GM12878 (cell line): ENCODE measurements around the gene SHISA2. TPM values are rescaled to one million over a fixed set of nuclear protein-coding genes. Genes with fewer than 3 reads are reported as not detected.

Experiments used
- ATAC-seq: fragments of 200-7000 bp; cut with Tn5 transposase; 3 replicates; pipeline ENCODE4 v1.9.1; 2020; ENCODE audit warnings: mild to moderate bottlenecking, moderate library complexity
- BruUV-seq: library from RNA; stranded (reverse); fragments of 400-500 nt; replicated peaks from 2 replicates; lab custom pipeline; 2021; lab: Mats Ljungman, UMichigan
- CTCF ChIA-PET: fragments of 300-600 bp; sonication (Branson Sonifier 250); formaldehyde crosslinking; extraction: SDS; loops from one replicate; lab custom pipeline; 2021; ENCODE audit warnings: inconsistent platforms; lab: Yijun Ruan, JAX
- POLR2A ChIA-PET: fragments of 350-600 bp; formaldehyde crosslinking; extraction: SDS; loops from one replicate; lab custom pipeline; 2021; ENCODE audit warnings: inconsistent platforms; lab: Charles Lee
- RAD21 ChIA-PET: fragments of 300-600 bp; sonication (Branson Sonifier 250); formaldehyde crosslinking; loops from one replicate; lab custom pipeline; 2023; ENCODE audit warnings: antibody characterized with exemption; ENCODE audit not compliant: unreplicated experiment; lab: Charles Lee
- SMC1A ChIA-PET: fragments of 300-600 bp; sonication (Branson Sonifier 250); formaldehyde crosslinking; loops from one replicate; lab custom pipeline; 2023; ENCODE audit not compliant: unreplicated experiment, uncharacterized antibody; lab: Charles Lee
- DNase-seq: peaks from one replicate; pipeline ENCODE4 v3.0.0-alpha.2; 2011; ENCODE audit warnings: low read depth, low spot score
- FAIRE-seq: peaks from 3 replicates; lab custom pipeline; 2011; peaks lifted over from hg19 to GRCh38; lab: Jason Lieb, UNC
- H2AFZ ChIP-seq: 2 replicates; pipeline ENCODE4 v1.6.0; 2011; ENCODE audit warnings: low read depth, low read length, control low read depth; ENCODE audit not compliant: control insufficient read depth
- H3K27ac ChIP-seq: 2 replicates; pipeline ENCODE4 v1.5.1; 2011; ENCODE audit warnings: control low read depth; ENCODE audit not compliant: control insufficient read depth, insufficient read depth
- H3K27me3 ChIP-seq, 2 experiments: replicated peaks in 1 of 2; 2 replicates each; pipeline versions ENCODE4 v1.6.0 to v1.6.1; 2011; ENCODE audit warnings: low read length in 1 of 2; ENCODE audit not compliant: control insufficient read depth in 2 of 2, insufficient read depth in 2 of 2
- H3K36me3 ChIP-seq, 2 experiments: 2 replicates each; pipeline ENCODE4 v1.5.1; 2011; ENCODE audit warnings: low read length in 1 of 2; ENCODE audit not compliant: control insufficient read depth in 2 of 2, insufficient read depth in 2 of 2
- H3K4me1 ChIP-seq: 2 replicates; pipeline ENCODE4 v1.6.1; 2011; ENCODE audit warnings: mild to moderate bottlenecking, low read length, moderate library complexity, mixed read lengths; ENCODE audit not compliant: control insufficient read depth, insufficient read depth
- H3K4me2 ChIP-seq: 2 replicates; pipeline ENCODE4 v1.6.0; 2011; ENCODE audit warnings: control low read depth; ENCODE audit not compliant: control insufficient read depth, insufficient read depth
- H3K4me3 ChIP-seq: fragments of 200-600 bp; sonication (generic); 2 replicates; pipeline ENCODE4 v1.5.1; 2016
- H3K79me2 ChIP-seq: 2 replicates; pipeline ENCODE4 v1.6.0; 2011; ENCODE audit warnings: low read length; ENCODE audit not compliant: control insufficient read depth, insufficient read depth
- H3K9ac ChIP-seq: 2 replicates; pipeline ENCODE4 v1.8.0; 2011; ENCODE audit warnings: low read length, control low read depth, mixed read lengths; ENCODE audit not compliant: control insufficient read depth, insufficient read depth
- H3K9me3 ChIP-seq: replicated peaks from 3 replicates; pipeline ENCODE4 v1.5.1; 2011; ENCODE audit warnings: mild to moderate bottlenecking, low read length; ENCODE audit not compliant: control insufficient read depth, insufficient read depth
- H4K20me1 ChIP-seq: 2 replicates; pipeline ENCODE4 v1.6.0; 2011; ENCODE audit not compliant: control insufficient read depth, insufficient read depth
- BRCA1 ChIP-seq: IDR thresholded peaks from 2 replicates; pipeline ENCODE4 v1.6.1; 2011; ENCODE audit warnings: low read depth, low read length, improper control_type of control experiment
- CBFB ChIP-seq: IDR thresholded peaks from 2 replicates; pipeline ENCODE4 v1.6.1; 2016; ENCODE audit warnings: antibody characterized with exemption, low read depth
- CHD1 ChIP-seq: IDR thresholded peaks from 2 replicates; pipeline ENCODE4 v1.6.1; 2012; ENCODE audit warnings: low read depth, low read length, improper control_type of control experiment
- ELK1 ChIP-seq: IDR thresholded peaks from 2 replicates; pipeline ENCODE4 v1.6.1; 2012; ENCODE audit warnings: low read depth, low read length, improper control_type of control experiment
- EP300 ChIP-seq, 2 experiments: fragments of 150-350 bp in 1 of 2; IDR thresholded peaks; 2 replicates each; pipeline ENCODE4 v1.6.1; 2011 to 2012; ENCODE audit warnings: low read depth in 2 of 2, low read length in 2 of 2, borderline replicate concordance in 1 of 2, improper control_type of control experiment in 1 of 2, inconsistent platforms in 1 of 2; ENCODE audit not compliant: control insufficient read depth in 1 of 2
- IRF3 ChIP-seq: fragments of 450-650 bp; IDR thresholded peaks from 2 replicates; pipeline ENCODE4 v1.6.1; 2014; ENCODE audit warnings: mild to moderate bottlenecking
- KAT2A ChIP-seq: conservative IDR thresholded peaks from 2 replicates; pipeline ENCODE4 v1.6.1; 2011; ENCODE audit warnings: low read depth, low read length; ENCODE audit not compliant: control insufficient read depth
- MEF2B ChIP-seq: fragments of 450-650 bp; IDR thresholded peaks from 2 replicates; pipeline ENCODE4 v1.6.1; 2018; ENCODE audit warnings: mild to moderate bottlenecking, moderate library complexity; ENCODE audit not compliant: partially characterized antibody, poor library complexity, severe bottlenecking
- MTA3 ChIP-seq: IDR thresholded peaks from 2 replicates; pipeline ENCODE4 v1.6.1; 2012; ENCODE audit warnings: low read length, inconsistent platforms, borderline replicate concordance
- MYB ChIP-seq: fragments of 150-350 bp; IDR thresholded peaks from 2 replicates; pipeline ENCODE4 v1.6.1; 2014; ENCODE audit warnings: mild to moderate bottlenecking, low read depth, low read length, borderline replicate concordance
- PBX3 ChIP-seq: IDR thresholded peaks from 2 replicates; pipeline ENCODE4 v1.6.1; 2011; ENCODE audit warnings: mild to moderate bottlenecking, low read depth, low read length, moderate library complexity; ENCODE audit not compliant: insufficient replicate concordance
- PKNOX1 ChIP-seq: fragments of 450-650 bp; IDR thresholded peaks from 2 replicates; pipeline ENCODE4 v1.6.1; 2016; ENCODE audit warnings: mild to moderate bottlenecking
- POLR2A ChIP-seq: IDR thresholded peaks from 2 replicates; pipeline ENCODE4 v1.6.1; 2011; ENCODE audit warnings: low read depth, mild to moderate bottlenecking, low read length
- RCOR1 ChIP-seq: conservative IDR thresholded peaks from 2 replicates; pipeline ENCODE4 v1.6.1; 2012; ENCODE audit warnings: low read depth, low read length, improper control_type of control experiment
- ZSCAN29 ChIP-seq: fragments of 450-650 bp; IDR thresholded peaks from 2 replicates; pipeline ENCODE4 v1.6.1; 2017; ENCODE audit warnings: mild to moderate bottlenecking, moderate library complexity
- WGBS: methylation state at CpG from one replicate; pipeline ENCODE4 v1.1.6; 2016; ENCODE audit warnings: low lambda C conversion rate; ENCODE audit not compliant: insufficient replicate concordance, insufficient coverage; ENCODE audit errors: missing lambda C conversion rate; 5-methylcytosine and 5-hydroxymethylcytosine counted together
- in situ Hi-C: fragments of 300-500 bp; cut with MboI; formaldehyde crosslinking; loops from 9 replicates; pipeline ENCODE4 v1.14.3; 2018; ENCODE audit warnings: mixed read lengths
- intact Hi-C: fragments of 100-400 bp; cut with micrococcal nuclease; formaldehyde crosslinking; loops from one replicate; pipeline ENCODE4 v1.14.2; 2022; ENCODE audit not compliant: unreplicated experiment
- polyA plus RNA-seq, 11 experiments: library from polyadenylated mRNA; depleted of rRNA in 4 of 11; unstranded in 6 of 11; stranded (reverse) in 5 of 11; fragments of >200 nt; fragmentation: Nextera tagmentation in 4 of 11; fragmentation: Illumina TruSeq in 1 of 11; extraction: Ambion mirVana in 4 of 11; extraction: Trizol in 1 of 11; gene quantifications; 1 replicate in 1 of 11; 2 replicates in 10 of 11; pipeline versions ENCODE4 v1.2.1 to v1.2.3, GENCODE V29; 2011 to 2016; ENCODE audit warnings: inconsistent platforms in 2 of 11, missing spikeins in 2 of 11, low read depth in 1 of 11
- total RNA-seq, 4 experiments: library from RNA; depleted of rRNA in 3 of 4; stranded (reverse); fragments of >200 nt in 3 of 4; fragmentation: Illumina TruSeq in 1 of 4; extraction: Trizol in 1 of 4; gene quantifications; 2 replicates each; pipeline versions ENCODE4 v1.2.1 to v1.2.3, GENCODE V29; 2013 to 2021

Gene SHISA2
- total and polyA plus RNA-seq, 10 of the 15 experiments (the other 5 are each of a cell fraction or from before 2014, with no cell fraction given), result 0.04 to 0.08 TPM; not detected in 8

GRCh38 chr13:26041444-26041843 lies 10.4 kb downstream of the SHISA2 start:
- no peak overlapping the region for H3K27ac ChIP-seq
- no peak for DNase-seq
- TF ChIP-seq IRF3 (no peak), CHD1 (no peak), PBX3 (no peak), MTA3 (no peak), EP300 (IDR thresholded peaks at IDR 0.05; ENCODE audit: borderline replicate concordance in 1 of 2, control insufficient read depth in 1 of 2, low read depth in 2 of 2, low read length in 2 of 2) (no peak), PKNOX1 (no peak), RCOR1 (no peak), MEF2B (no peak), ELK1 (no peak), BRCA1 (no peak), ZSCAN29 (no peak), KAT2A (no peak), CBFB (no peak), MYB (no peak), POLR2A (no peak)
- ChIA-PET POLR2A (no interaction called here), RAD21 (no interaction called here), SMC1A (no interaction called here), CTCF (no interaction called here)
- no TSS peak for BruUV-seq
- FAIRE-seq, result no peak
- 0 out of 4 replicates have a peak, but pooled peaks cover 0 to 4% of the 10 kb centered on the region in 2 experiments for H3K27me3 ChIP-seq
- no peaks in the 10 kb centered on the region for H4K20me1 ChIP-seq
- no peak overlapping the region for H3K4me2 ChIP-seq
- H3K4me1 ChIP-seq, result no peaks in the 10 kb centered on the region
- no peak overlapping the region for H2AFZ ChIP-seq
- no peak overlapping the region for H3K9ac ChIP-seq
- no peaks in the 10 kb centered on the region for H3K79me2 ChIP-seq
- intact Hi-C loops (no loop called here), in situ Hi-C loops (no loop called here)
- no peak for ATAC-seq
- no peak overlapping the region for H3K4me3 ChIP-seq
- no peaks in the 10 kb centered on the region for H3K36me3 ChIP-seq
- 20% methylated on average over 3 of the region's 3 CpGs for WGBS
- H3K9me3 ChIP-seq, result no peaks in the 10 kb centered on the region
